Panc1 (cell line): ENCODE measurements around the gene TBC1D22B. TPM values are rescaled to one million over a fixed set of nuclear protein-coding genes. Genes with fewer than 3 reads are reported as not detected.

Experiments used
- ATAC-seq: fragments of 200-7000 bp; cut with Tn5 transposase; 2 replicates; pipeline ENCODE4 v1.9.1; 2020; ENCODE audit warnings: mild to moderate bottlenecking, moderate library complexity
- BruUV-seq: library from RNA; stranded (reverse); fragments of 400-500 nt; replicated peaks from 2 replicates; lab custom pipeline; 2021; lab: Mats Ljungman, UMichigan
- CTCF ChIA-PET: fragments of 300-600 bp; sonication (Branson Sonifier 250); formaldehyde crosslinking; loops from one replicate; lab custom pipeline; 2022; ENCODE audit warnings: antibody characterized with exemption; lab: Charles Lee
- POLR2A ChIA-PET: fragments of 300-600 bp; sonication (Branson Sonifier 250); formaldehyde crosslinking; loops from one replicate; lab custom pipeline; 2022; ENCODE audit warnings: antibody characterized with exemption; lab: Charles Lee
- DNase-seq: peaks from one replicate; pipeline ENCODE4 v3.0.0-alpha.2; 2010; ENCODE audit warnings: low read depth, low spot score
- H3K27ac ChIP-seq: 2 replicates; pipeline ENCODE4 v1.5.1; 2011; ENCODE audit warnings: mild to moderate bottlenecking, low read length, inconsistent platforms
- H3K27me3 ChIP-seq: fragments of 200-500 bp; sonication (Bioruptor generic); 2 replicates; pipeline ENCODE4 v1.6.0; 2014; ENCODE audit warnings: low read length, inconsistent platforms; ENCODE audit not compliant: control insufficient read depth, insufficient read depth
- H3K36me3 ChIP-seq: fragments of 200-500 bp; sonication (Bioruptor generic); 2 replicates; pipeline ENCODE4 v1.5.1; 2014; ENCODE audit warnings: inconsistent platforms, mild to moderate bottlenecking, low read length, moderate library complexity; ENCODE audit not compliant: control insufficient read depth, insufficient read depth
- H3K4me1 ChIP-seq: 2 replicates; pipeline ENCODE4 v1.5.1; 2011; ENCODE audit warnings: inconsistent platforms, mild to moderate bottlenecking, low read length, moderate library complexity; ENCODE audit not compliant: control insufficient read depth, insufficient read depth
- H3K4me3 ChIP-seq, 2 experiments: 2 replicates each; pipeline ENCODE4 v1.5.1; 2011 to 2012; ENCODE audit warnings: low read depth in 2 of 2, low read length in 2 of 2, mild to moderate bottlenecking in 2 of 2, inconsistent platforms in 1 of 2, moderate library complexity in 1 of 2
- H3K9me3 ChIP-seq: fragments of 200-500 bp; sonication (Bioruptor generic); 2 replicates; pipeline ENCODE4 v1.5.1; 2014; ENCODE audit warnings: low read depth, mild to moderate bottlenecking, inconsistent platforms, low read length, moderate library complexity; ENCODE audit not compliant: control insufficient read depth, insufficient read depth
- POLR2AphosphoS5 ChIP-seq: IDR thresholded peaks from 2 replicates; pipeline ENCODE4 v1.6.1; 2012; ENCODE audit warnings: mild to moderate bottlenecking, low read depth, low read length, moderate library complexity
- SIN3A ChIP-seq: IDR thresholded peaks from 2 replicates; pipeline ENCODE4 v1.6.1; 2012; ENCODE audit warnings: low read depth, mild to moderate bottlenecking, low read length, moderate library complexity, borderline replicate concordance; ENCODE audit not compliant: insufficient read depth
- TCF7L2 ChIP-seq: IDR thresholded peaks from 2 replicates; pipeline ENCODE4 v1.6.1; 2011; ENCODE audit warnings: mild to moderate bottlenecking, low read depth, low read length, inconsistent platforms
- in situ Hi-C: cut with HindIII; loops from 2 replicates; pipeline ENCODE4 v1.10.0; 2016; ENCODE audit warnings: low sequenced_read_pairs, low pct_unique_long_range_greater_than_20kb
- intact Hi-C: fragments of 100-400 bp; cut with micrococcal nuclease; formaldehyde crosslinking; loops from one replicate; pipeline ENCODE4 v1.10.0; 2022; ENCODE audit not compliant: unreplicated experiment
- total RNA-seq: library from RNA; stranded (reverse); gene quantifications from one replicate; pipeline ENCODE4 v1.2.1, GENCODE V29; 2021; ENCODE audit not compliant: unreplicated experiment
- TF ChIP-seq, protein P1 (sequence below), 2 experiments: IDR thresholded peaks; 2 replicates each; pipeline ENCODE4 v1.6.1; 2011 to 2012; ENCODE audit warnings: low read depth in 2 of 2, control low read depth in 1 of 2, low read length in 1 of 2, mild to moderate bottlenecking in 1 of 2, moderate library complexity in 1 of 2; ENCODE audit not compliant: insufficient read depth in 1 of 2
- TF ChIP-seq, protein P2 (sequence below): fragments of 450-650 bp; IDR thresholded peaks from 2 replicates; pipeline ENCODE4 v1.5.1; 2017; ENCODE audit warnings: mild to moderate bottlenecking

Gene TBC1D22B
- total RNA-seq, 1 experiment from 2014 or later: 13.0 TPM

DNA sequence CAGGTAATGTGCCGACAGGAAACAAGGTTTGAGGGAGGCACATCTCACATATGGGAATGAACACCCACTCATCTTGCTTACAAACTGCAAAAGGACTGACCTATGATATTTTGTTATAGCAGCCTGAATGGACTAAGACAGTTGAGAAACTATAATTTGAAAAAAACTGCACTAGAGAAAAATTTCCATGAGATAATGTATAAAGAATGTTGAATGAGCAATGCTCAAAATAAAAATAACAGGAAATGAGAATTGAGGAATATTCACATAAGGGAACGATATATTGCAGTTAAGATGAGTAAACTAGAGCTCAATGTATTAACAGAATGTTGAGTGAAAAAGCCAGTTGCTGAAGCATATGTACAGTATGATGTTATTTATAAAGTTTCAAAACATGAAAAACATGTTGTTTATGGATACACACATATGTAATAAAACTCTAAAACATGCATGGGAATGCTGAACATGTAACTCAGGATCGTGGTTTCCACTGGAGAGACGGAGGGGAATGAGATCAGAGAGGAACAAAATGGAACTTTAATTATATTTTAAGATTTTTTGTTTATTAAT is 6.3 kb upstream of the TBC1D22B start:
- DNase-seq (no peak), ATAC-seq (no peak)
- Histone ChIP-seq H3K27ac (no peak overlapping the region), H3K36me3 (no peaks in the 10 kb centered on the region), H3K27me3 (no peaks in the 10 kb centered on the region), H3K4me3 (no peak overlapping the region), H3K9me3 (no peaks in the 10 kb centered on the region), H3K4me1 (no peaks in the 10 kb centered on the region)
- CTCF ChIA-PET: no interaction called here
- intact Hi-C loops (no loop called here), in situ Hi-C loops (no loop called here)
- POLR2A ChIA-PET: no interaction called here
- TF ChIP-seq SIN3A: no peak
- TF ChIP-seq, protein P1, sequence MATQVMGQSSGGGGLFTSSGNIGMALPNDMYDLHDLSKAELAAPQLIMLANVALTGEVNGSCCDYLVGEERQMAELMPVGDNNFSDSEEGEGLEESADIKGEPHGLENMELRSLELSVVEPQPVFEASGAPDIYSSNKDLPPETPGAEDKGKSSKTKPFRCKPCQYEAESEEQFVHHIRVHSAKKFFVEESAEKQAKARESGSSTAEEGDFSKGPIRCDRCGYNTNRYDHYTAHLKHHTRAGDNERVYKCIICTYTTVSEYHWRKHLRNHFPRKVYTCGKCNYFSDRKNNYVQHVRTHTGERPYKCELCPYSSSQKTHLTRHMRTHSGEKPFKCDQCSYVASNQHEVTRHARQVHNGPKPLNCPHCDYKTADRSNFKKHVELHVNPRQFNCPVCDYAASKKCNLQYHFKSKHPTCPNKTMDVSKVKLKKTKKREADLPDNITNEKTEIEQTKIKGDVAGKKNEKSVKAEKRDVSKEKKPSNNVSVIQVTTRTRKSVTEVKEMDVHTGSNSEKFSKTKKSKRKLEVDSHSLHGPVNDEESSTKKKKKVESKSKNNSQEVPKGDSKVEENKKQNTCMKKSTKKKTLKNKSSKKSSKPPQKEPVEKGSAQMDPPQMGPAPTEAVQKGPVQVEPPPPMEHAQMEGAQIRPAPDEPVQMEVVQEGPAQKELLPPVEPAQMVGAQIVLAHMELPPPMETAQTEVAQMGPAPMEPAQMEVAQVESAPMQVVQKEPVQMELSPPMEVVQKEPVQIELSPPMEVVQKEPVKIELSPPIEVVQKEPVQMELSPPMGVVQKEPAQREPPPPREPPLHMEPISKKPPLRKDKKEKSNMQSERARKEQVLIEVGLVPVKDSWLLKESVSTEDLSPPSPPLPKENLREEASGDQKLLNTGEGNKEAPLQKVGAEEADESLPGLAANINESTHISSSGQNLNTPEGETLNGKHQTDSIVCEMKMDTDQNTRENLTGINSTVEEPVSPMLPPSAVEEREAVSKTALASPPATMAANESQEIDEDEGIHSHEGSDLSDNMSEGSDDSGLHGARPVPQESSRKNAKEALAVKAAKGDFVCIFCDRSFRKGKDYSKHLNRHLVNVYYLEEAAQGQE (IDR thresholded peaks at IDR 0.05; ENCODE audit: insufficient read depth in 1 of 2, low read depth in 2 of 2, low read length in 1 of 2): no peak
- TF ChIP-seq TCF7L2: no peak
- TF ChIP-seq POLR2AphosphoS5: no peak
- TF ChIP-seq, protein P2, sequence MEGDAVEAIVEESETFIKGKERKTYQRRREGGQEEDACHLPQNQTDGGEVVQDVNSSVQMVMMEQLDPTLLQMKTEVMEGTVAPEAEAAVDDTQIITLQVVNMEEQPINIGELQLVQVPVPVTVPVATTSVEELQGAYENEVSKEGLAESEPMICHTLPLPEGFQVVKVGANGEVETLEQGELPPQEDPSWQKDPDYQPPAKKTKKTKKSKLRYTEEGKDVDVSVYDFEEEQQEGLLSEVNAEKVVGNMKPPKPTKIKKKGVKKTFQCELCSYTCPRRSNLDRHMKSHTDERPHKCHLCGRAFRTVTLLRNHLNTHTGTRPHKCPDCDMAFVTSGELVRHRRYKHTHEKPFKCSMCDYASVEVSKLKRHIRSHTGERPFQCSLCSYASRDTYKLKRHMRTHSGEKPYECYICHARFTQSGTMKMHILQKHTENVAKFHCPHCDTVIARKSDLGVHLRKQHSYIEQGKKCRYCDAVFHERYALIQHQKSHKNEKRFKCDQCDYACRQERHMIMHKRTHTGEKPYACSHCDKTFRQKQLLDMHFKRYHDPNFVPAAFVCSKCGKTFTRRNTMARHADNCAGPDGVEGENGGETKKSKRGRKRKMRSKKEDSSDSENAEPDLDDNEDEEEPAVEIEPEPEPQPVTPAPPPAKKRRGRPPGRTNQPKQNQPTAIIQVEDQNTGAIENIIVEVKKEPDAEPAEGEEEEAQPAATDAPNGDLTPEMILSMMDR: no peak
- BruUV-seq: no TSS peak

DNA sequence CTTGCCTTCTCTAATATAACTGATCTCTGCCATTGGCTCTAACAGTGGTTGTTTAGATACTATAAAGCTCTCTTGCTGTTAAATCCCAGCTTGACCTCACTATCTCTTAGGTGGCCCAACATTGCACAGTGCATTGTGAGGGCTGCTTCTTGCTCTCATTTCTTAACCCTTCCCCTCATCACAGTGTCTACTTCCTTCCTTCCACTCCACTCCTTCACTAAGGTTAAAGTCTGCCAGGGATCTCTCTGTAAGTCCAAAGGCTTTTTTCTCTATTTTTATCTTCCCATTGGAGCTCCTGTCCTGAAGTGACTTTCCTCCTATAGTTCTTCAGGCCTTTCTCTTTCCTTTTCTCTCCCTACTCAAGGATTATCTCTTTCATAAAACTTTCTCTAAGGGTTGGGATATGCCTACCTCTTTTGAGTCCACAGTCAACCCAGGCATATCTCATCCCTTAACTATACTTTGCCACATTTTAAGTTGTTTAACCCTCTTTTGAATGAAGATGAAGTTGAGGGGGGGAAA is 4.0 kb upstream of the TBC1D22B start:
- no TSS peak for BruUV-seq
- H3K36me3 ChIP-seq: no peaks in the 10 kb centered on the region; the same call in 1 of the 2 replicates
- no peak overlapping the region for H3K27ac ChIP-seq
- H3K4me3 ChIP-seq: no peak overlapping the region
- TF ChIP-seq SIN3A: no peak
- TF ChIP-seq, protein P2: no peak
- ATAC-seq (no peak), DNase-seq (no peak)
- H3K27me3 ChIP-seq: no peaks in the 10 kb centered on the region
- H3K4me1 ChIP-seq: no peaks in the 10 kb centered on the region
- ChIA-PET POLR2A (no interaction called here), CTCF (no interaction called here)
- intact Hi-C loops: no loop called here
- in situ Hi-C loops: no loop called here
- H3K9me3 ChIP-seq: no peaks in the 10 kb centered on the region
